Measurements from ENCODE around the gene COX7B2.

Gene COX7B2

GRCh38 chr4:46886711-46887110, 22.3 kb downstream of the COX7B2 start:
- no peak for DNase-seq

- DNase-seq = no peak
These were observed 30.4 kb downstream of the COX7B2 start for GRCh38 chr4:46878641-46879040.

- DNase-seq = no peak
These were observed 34.2 kb downstream of the COX7B2 start for GRCh38 chr4:46874811-46875210.

- DNase-seq = no peak
These were observed 38.6 kb downstream of the COX7B2 start for GRCh38 chr4:46870411-46870810.

GRCh38 chr4:46856333-46856732, 52.7 kb downstream of the COX7B2 start:
- DNase-seq = no peak

GRCh38 chr4:46852800-46853199, 56.2 kb downstream of the COX7B2 start:
- DNase-seq = no peak

GRCh38 chr4:46850026-46850425, 59.0 kb downstream of the COX7B2 start:
- no peak for DNase-seq

GRCh38 chr4:46844325-46844917, 64.6 kb downstream of the COX7B2 start:
- DNase-seq = no peak

- no peak for DNase-seq
These were observed 69.9 kb downstream of the COX7B2 start for GRCh38 chr4:46839128-46839527.

- no peak for DNase-seq
These were observed 71.4 kb downstream of the COX7B2 start for GRCh38 chr4:46837639-46838038.

GRCh38 chr4:46836584-46836983, 72.5 kb downstream of the COX7B2 start:
- DNase-seq = no peak

- DNase-seq = no peak
These were observed 78.0 kb downstream of the COX7B2 start for GRCh38 chr4:46830971-46831454.

GRCh38 chr4:46820154-46820553, 88.9 kb downstream of the COX7B2 start:
- no peak for DNase-seq

GRCh38 chr4:46819095-46819494, 90.0 kb downstream of the COX7B2 start:
- no peak for DNase-seq

- no peak for DNase-seq
These were observed 90.4 kb downstream of the COX7B2 start for GRCh38 chr4:46818604-46819003.

- DNase-seq = no peak
These were observed 91.2 kb downstream of the COX7B2 start for GRCh38 chr4:46817806-46818205.

- DNase-seq = no peak
These were observed 104.1 kb downstream of the COX7B2 start for GRCh38 chr4:46804781-46805413.

GRCh38 chr4:46793036-46793435, 116.0 kb downstream of the COX7B2 start:
- no peak for DNase-seq

GRCh38 chr4:46781434-46782092, 127.5 kb downstream of the COX7B2 start:
- DNase-seq = no peak

- DNase-seq = no peak
These were observed 143.6 kb downstream of the COX7B2 start for GRCh38 chr4:46765465-46765864.

GRCh38 chr4:46730075-46730474, 179.0 kb downstream of the COX7B2 start:
- DNase-seq = no peak

- DNase-seq = no peak
These were observed 189.0 kb downstream of the COX7B2 start for GRCh38 chr4:46720055-46720454.

GRCh38 chr4:46717950-46718349, 191.1 kb downstream of the COX7B2 start:
- no peak for DNase-seq

- no peak for DNase-seq
These were observed 193.6 kb downstream of the COX7B2 start for GRCh38 chr4:46715468-46715867.
